Peyer's patch (tissue), 4 donors: ENCODE data around the gene SH3BGRL.

Source experiments
- POLR2A ChIP-seq, 2 donors: fragments of 450-650 bp; IDR thresholded peaks; one replicate each; pipeline ENCODE4 v1.5.1; 2017; ENCODE audit warnings: antibody characterized with exemption in 2 of 2, mild to moderate bottlenecking in 2 of 2, moderate library complexity in 2 of 2
- TF ChIP-seq, protein P1 (sequence below), 6 experiments: fragments of 450-650 bp in 4 of 6; fragments of 200-600 bp in 2 of 6; sonication (generic) in 1 of 6; IDR thresholded peaks; one replicate each; pipeline ENCODE4 v1.5.1; 2017 to 2019; ENCODE audit warnings: antibody characterized with exemption in 6 of 6, mild to moderate bottlenecking in 3 of 6, moderate library complexity in 1 of 6

DNA sequence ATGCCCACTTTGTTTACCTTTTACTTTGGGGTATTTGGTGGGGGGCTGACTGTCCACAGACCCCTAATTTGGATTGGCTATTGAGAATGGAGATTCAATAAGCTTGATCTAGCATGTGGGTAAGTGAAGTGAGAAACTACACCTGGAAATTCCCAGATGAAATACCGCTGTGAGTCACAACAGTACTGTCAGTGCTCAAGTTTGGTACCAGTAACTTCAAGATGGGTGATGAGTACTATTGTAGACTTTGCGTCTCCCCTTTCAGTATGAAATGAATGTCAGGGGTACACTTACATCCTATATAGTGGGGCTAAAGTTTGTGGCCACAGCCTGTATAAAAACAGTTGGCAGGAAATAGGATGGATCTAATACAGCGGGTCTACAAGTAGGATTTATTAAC is 33.5 kb upstream of the SH3BGRL start:
- no peak for TF ChIP-seq POLR2A (IDR thresholded peaks at IDR 0.05)
- TF ChIP-seq, protein P1, sequence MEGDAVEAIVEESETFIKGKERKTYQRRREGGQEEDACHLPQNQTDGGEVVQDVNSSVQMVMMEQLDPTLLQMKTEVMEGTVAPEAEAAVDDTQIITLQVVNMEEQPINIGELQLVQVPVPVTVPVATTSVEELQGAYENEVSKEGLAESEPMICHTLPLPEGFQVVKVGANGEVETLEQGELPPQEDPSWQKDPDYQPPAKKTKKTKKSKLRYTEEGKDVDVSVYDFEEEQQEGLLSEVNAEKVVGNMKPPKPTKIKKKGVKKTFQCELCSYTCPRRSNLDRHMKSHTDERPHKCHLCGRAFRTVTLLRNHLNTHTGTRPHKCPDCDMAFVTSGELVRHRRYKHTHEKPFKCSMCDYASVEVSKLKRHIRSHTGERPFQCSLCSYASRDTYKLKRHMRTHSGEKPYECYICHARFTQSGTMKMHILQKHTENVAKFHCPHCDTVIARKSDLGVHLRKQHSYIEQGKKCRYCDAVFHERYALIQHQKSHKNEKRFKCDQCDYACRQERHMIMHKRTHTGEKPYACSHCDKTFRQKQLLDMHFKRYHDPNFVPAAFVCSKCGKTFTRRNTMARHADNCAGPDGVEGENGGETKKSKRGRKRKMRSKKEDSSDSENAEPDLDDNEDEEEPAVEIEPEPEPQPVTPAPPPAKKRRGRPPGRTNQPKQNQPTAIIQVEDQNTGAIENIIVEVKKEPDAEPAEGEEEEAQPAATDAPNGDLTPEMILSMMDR (IDR thresholded peaks at IDR 0.05), result no peak
